Mesenchymal stem cell (in vitro differentiated cells and primary cell): ENCODE data around the gene TBC1D32.
"Not testable (repeated sequence)": the region's sequence is repeated elsewhere in the genome, so short reads cannot be mapped to it uniquely, and the experiment has no call there.

ENCODE experiments used
- DNase-seq: peaks from one replicate; pipeline ENCODE4 v3.0.0-alpha.2; 2013
- H2AFZ ChIP-seq: one replicate; pipeline ENCODE4 v1.6.1; 2013; ENCODE audit warnings: low read depth, mild to moderate bottlenecking, control low read depth, inconsistent platforms, low read length, moderate library complexity
- H2AK5ac ChIP-seq: 2 replicates; pipeline ENCODE4 v1.6.1; 2013; ENCODE audit warnings: low read length, moderate library complexity, mild to moderate bottlenecking, inconsistent platforms; ENCODE audit not compliant: severe bottlenecking
- H2BK120ac ChIP-seq: one replicate; pipeline ENCODE4 v1.6.1; 2013; ENCODE audit warnings: low read depth, mild to moderate bottlenecking, inconsistent platforms, low read length, moderate library complexity
- H2BK12ac ChIP-seq, 2 experiments: one replicate each; pipeline ENCODE4 v1.6.1; 2013; ENCODE audit warnings: inconsistent platforms in 2 of 2, low read length in 2 of 2, mild to moderate bottlenecking in 2 of 2, moderate library complexity in 2 of 2, control low read depth in 1 of 2
- H2BK15ac ChIP-seq: one replicate; pipeline ENCODE4 v1.6.1; 2013; ENCODE audit warnings: mild to moderate bottlenecking, low read depth, inconsistent platforms; ENCODE audit not compliant: poor library complexity, severe bottlenecking
- H2BK5ac ChIP-seq: 2 replicates; pipeline ENCODE4 v1.6.1; 2013; ENCODE audit warnings: low read depth, mild to moderate bottlenecking, low read length, control low read depth, inconsistent platforms; ENCODE audit not compliant: poor library complexity, severe bottlenecking
- H3K14ac ChIP-seq, 2 experiments: one replicate each; pipeline ENCODE4 v1.6.1; 2013; ENCODE audit warnings: inconsistent platforms in 2 of 2, low read length in 2 of 2, control low read depth in 1 of 2, mild to moderate bottlenecking in 1 of 2, moderate library complexity in 1 of 2
- H3K18ac ChIP-seq, 2 experiments: one replicate each; pipeline ENCODE4 v1.6.1; 2013; ENCODE audit warnings: inconsistent platforms in 2 of 2, low read length in 2 of 2, control low read depth in 1 of 2, low read depth in 1 of 2, mild to moderate bottlenecking in 1 of 2
- H3K23ac ChIP-seq, 2 experiments: one replicate each; pipeline ENCODE4 v1.6.1; 2013; ENCODE audit warnings: inconsistent platforms in 2 of 2, low read length in 2 of 2, mild to moderate bottlenecking in 2 of 2, moderate library complexity in 2 of 2, control low read depth in 1 of 2
- H3K27ac ChIP-seq: 2 replicates; pipeline ENCODE4 v1.5.1; 2013; ENCODE audit warnings: mild to moderate bottlenecking, moderate library complexity, low read length, control low read depth, inconsistent platforms; ENCODE audit not compliant: poor library complexity, severe bottlenecking
- H3K27me3 ChIP-seq, 2 experiments: 2 replicates each; pipeline versions ENCODE4 v1.6.1 to v1.7.0; 2013; ENCODE audit warnings: low read length in 2 of 2, mild to moderate bottlenecking in 2 of 2, moderate library complexity in 2 of 2, control low read depth in 1 of 2, inconsistent platforms in 1 of 2; ENCODE audit not compliant: control insufficient read depth in 1 of 2, insufficient read depth in 1 of 2
- H3K36me3 ChIP-seq, 2 experiments: 2 replicates each; pipeline versions ENCODE4 v1.6.1 to v1.7.0; 2013; ENCODE audit warnings: low read length in 2 of 2, control low read depth in 1 of 2, inconsistent platforms in 1 of 2, low read depth in 1 of 2, mild to moderate bottlenecking in 1 of 2; ENCODE audit not compliant: insufficient read depth in 2 of 2, control insufficient read depth in 1 of 2
- H3K4ac ChIP-seq, 2 experiments: one replicate each; pipeline ENCODE4 v1.6.1; 2013; ENCODE audit warnings: inconsistent platforms in 2 of 2, low read length in 2 of 2, mild to moderate bottlenecking in 2 of 2, moderate library complexity in 2 of 2, control low read depth in 1 of 2, low read depth in 1 of 2
- H3K4me1 ChIP-seq: 2 replicates; pipeline ENCODE4 v1.6.1; 2013; ENCODE audit warnings: low read depth, low read length, control low read depth; ENCODE audit not compliant: control insufficient read depth, insufficient read depth
- H3K4me2 ChIP-seq: 2 replicates; pipeline ENCODE4 v1.6.1; 2013; ENCODE audit warnings: low read length, mild to moderate bottlenecking, inconsistent platforms; ENCODE audit not compliant: poor library complexity, severe bottlenecking
- H3K4me3 ChIP-seq, 2 experiments: 2 replicates each; pipeline versions ENCODE4 v1.5.1 to v1.7.0; 2013; ENCODE audit warnings: low read length in 2 of 2, mild to moderate bottlenecking in 2 of 2, control low read depth in 1 of 2, low read depth in 1 of 2; ENCODE audit not compliant: insufficient read depth in 1 of 2
- H3K79me1 ChIP-seq: replicated peaks from 2 replicates; pipeline ENCODE4 v1.6.1; 2013; ENCODE audit warnings: mild to moderate bottlenecking, control low read depth, low read length, inconsistent platforms; ENCODE audit not compliant: poor library complexity, severe bottlenecking
- H3K9ac ChIP-seq: 2 replicates; pipeline ENCODE4 v1.7.0; 2013; ENCODE audit warnings: mild to moderate bottlenecking, low read length, moderate library complexity
- H3K9me3 ChIP-seq: 2 replicates; pipeline ENCODE4 v1.7.0; 2013; ENCODE audit warnings: mild to moderate bottlenecking, low read length; ENCODE audit not compliant: control insufficient read depth
- H4K8ac ChIP-seq: one replicate; pipeline ENCODE4 v1.6.1; 2013; ENCODE audit warnings: inconsistent platforms, mild to moderate bottlenecking, low read length, moderate library complexity
- H4K91ac ChIP-seq: one replicate; pipeline ENCODE4 v1.6.1; 2013; ENCODE audit warnings: mild to moderate bottlenecking, low read length, inconsistent platforms
- WGBS: methylation state at CpG from one replicate; pipeline ENCODE4 v1.1.7; 2013; ENCODE audit warnings: mixed read lengths; 5-methylcytosine and 5-hydroxymethylcytosine counted together

TBC1D32 gene

DNA sequence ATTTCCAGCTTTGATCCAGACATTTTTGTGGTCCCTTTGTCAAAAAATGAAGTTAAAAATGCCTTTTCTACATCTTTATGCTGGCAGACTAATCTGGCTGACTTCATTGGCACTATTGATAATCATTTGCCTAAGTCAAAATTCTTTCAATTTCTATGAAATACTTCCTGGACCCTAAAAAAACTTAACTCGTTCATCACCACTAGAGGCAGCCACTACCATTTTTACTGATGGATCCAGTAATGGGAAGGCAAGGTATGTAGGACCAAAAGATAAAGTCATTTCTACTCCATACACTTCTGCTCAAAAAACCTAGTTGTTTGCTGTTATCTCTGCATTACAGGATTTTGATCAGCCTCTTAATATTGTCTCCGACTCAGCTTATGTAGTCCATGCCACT lies 289.4 kb downstream of the TBC1D32 start:
- H2AFZ ChIP-seq, H3K4me1 ChIP-seq, H3K79me1 ChIP-seq, H3K4me2 ChIP-seq, H3K18ac ChIP-seq, H2BK120ac ChIP-seq, H3K4me3 ChIP-seq, H3K9ac ChIP-seq, H3K9me3 ChIP-seq, H2BK12ac ChIP-seq, H3K14ac ChIP-seq, DNase-seq, H4K91ac ChIP-seq, H3K23ac ChIP-seq, H3K27ac ChIP-seq, H3K27me3 ChIP-seq, H3K36me3 ChIP-seq, H3K4ac ChIP-seq, H2AK5ac ChIP-seq, H2BK15ac ChIP-seq, H4K8ac ChIP-seq, H2BK5ac ChIP-seq: not testable (repeated sequence)
- 66% methylated on average over 2 of the region's 2 CpGs for WGBS

DNA sequence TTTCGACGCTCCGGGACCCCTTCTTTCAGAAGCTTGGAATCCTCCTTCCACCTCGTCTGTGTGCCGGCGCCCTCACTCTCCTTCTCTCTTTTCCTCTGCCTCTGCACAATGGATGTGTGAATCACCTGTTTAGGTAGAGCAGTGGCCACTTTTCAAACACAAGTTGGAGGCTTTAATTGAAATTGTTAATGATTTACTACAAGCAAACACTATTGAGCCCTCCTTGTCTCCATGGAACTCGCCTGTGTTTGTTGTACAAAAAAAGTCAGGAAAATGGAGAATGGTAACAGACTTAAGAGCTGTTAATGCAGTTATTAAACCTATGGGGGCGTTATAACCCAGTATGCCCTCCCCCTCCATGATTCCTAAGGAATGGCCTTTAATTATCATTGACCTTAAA lies 290.6 kb downstream of the TBC1D32 start:
- not testable (repeated sequence) for H2AK5ac ChIP-seq, H3K79me1 ChIP-seq, H3K9ac ChIP-seq, H3K4me1 ChIP-seq, H2BK120ac ChIP-seq, H3K4me3 ChIP-seq, H3K9me3 ChIP-seq, H4K91ac ChIP-seq, H3K23ac ChIP-seq, H3K14ac ChIP-seq, H2BK5ac ChIP-seq, DNase-seq, H3K4ac ChIP-seq, H3K36me3 ChIP-seq, H2BK15ac ChIP-seq, H2AFZ ChIP-seq, H2BK12ac ChIP-seq, H4K8ac ChIP-seq, H3K18ac ChIP-seq, H3K4me2 ChIP-seq, H3K27me3 ChIP-seq, H3K27ac ChIP-seq
- WGBS: 81% methylated on average over 5 of the region's 8 CpGs

- not testable (repeated sequence) for H2AFZ ChIP-seq, H3K4me3 ChIP-seq, H3K36me3 ChIP-seq, H3K4me1 ChIP-seq, H3K79me1 ChIP-seq, H2BK15ac ChIP-seq, H3K27ac ChIP-seq, H3K14ac ChIP-seq, H3K23ac ChIP-seq, H4K8ac ChIP-seq, H2AK5ac ChIP-seq, H2BK12ac ChIP-seq, H3K27me3 ChIP-seq, H2BK5ac ChIP-seq, H4K91ac ChIP-seq, H3K4ac ChIP-seq, DNase-seq, H3K9me3 ChIP-seq, H3K9ac ChIP-seq, H3K18ac ChIP-seq, H3K4me2 ChIP-seq, H2BK120ac ChIP-seq
- 85% methylated on average over 5 of the region's 6 CpGs for WGBS
These were observed 291.1 kb downstream of the TBC1D32 start for GRCh38 chr6:121043211-121043610.

DNA sequence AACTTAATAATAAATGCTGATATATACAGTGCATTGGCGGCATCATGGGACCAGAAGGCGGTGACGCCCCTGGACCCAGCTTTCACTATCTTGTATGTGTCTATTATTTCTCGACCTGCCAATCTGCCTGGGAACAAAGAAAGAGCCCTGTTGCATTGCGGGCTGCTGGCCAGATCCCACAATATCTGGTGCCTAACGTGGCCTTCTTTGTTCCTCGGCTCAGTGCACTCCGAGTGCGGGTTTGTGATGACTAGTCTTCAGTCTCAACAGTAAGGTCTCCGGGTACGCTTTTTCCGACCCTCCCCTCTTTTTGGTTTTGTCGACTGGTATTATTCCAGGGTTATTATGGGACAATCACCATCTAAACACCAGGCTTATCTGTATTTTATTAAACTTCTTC lies 291.5 kb downstream of the TBC1D32 start:
- Histone ChIP-seq H4K8ac (no peak overlapping the region), H2BK120ac (no peak overlapping the region), H2AFZ (no peak overlapping the region), H2BK15ac (no peak overlapping the region), H3K9ac (no peak overlapping the region), H3K27ac (no peak overlapping the region), H3K9me3 (no peaks in the 10 kb centered on the region), H3K36me3 (no peaks in the 10 kb centered on the region), H3K79me1 (no peaks in the 10 kb centered on the region), H3K27me3 (no peaks in the 10 kb centered on the region), H3K4me3 (no peak overlapping the region), H4K91ac (no peak overlapping the region), H3K4me2 (no peak overlapping the region), H2BK12ac (no peak overlapping the region), H3K4me1 (no peaks in the 10 kb centered on the region), H2AK5ac (no peak overlapping the region), H3K23ac (no peak overlapping the region), H2BK5ac (no peak overlapping the region), H3K14ac (no peak overlapping the region), H3K4ac (no peak overlapping the region), H3K18ac (no peak overlapping the region)
- 94% methylated on average over 11 of the region's 13 CpGs for WGBS
- no peak for DNase-seq
